HG03095 (cell line): ENCODE measurements around the gene P2RY2.

Experiments used
- ATAC-seq: cut with Tn5 transposase; IDR thresholded peaks from one replicate; pipeline ENCODE4 v1.9.1; 2021; ENCODE audit warnings: moderate library complexity; ENCODE audit not compliant: unreplicated experiment

The P2RY2 gene

DNA sequence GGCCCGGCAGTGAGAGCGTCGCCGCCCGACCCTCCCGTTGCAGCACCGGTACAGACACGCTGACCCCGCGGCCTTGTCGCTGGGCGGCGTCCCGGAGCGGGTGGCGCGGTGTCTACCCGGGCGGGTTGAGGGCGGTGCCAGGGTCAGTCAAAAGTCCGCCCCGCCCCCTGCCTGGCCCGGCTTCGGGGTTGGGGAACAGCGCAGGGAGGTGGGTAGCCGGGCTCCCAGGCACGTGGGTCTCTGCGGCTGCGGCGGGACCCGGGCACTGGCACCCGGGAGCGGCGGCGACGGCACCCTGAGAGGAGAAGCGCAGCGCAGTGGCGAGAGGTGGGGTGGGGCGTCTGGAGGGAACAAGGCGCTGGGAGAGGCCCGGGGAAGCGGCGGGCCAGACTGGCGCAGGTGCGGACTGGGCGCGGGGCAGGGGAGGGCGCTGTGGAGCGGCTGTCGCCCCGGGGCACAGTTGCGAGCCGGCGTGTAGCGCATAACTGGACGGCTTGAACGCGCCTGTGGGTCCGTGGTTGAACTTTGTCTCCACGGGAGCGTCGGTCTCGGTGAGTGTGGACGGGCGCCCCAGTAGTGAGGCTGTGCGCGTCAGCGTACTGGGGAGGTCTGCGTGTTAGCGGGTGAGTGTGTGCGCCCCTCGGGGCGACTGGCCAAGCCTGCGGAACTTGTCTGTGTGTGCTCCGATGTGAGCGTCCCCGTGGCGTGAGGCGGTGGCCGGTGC, at the start of gene P2RY2:
Gene P2RY2, plus strand, starts transcription at position 176 of the 724 bp plus-strand sequence. CDS start 15,879 bp downstream, outside the sequence.
- ATAC-seq, result no peak

DNA sequence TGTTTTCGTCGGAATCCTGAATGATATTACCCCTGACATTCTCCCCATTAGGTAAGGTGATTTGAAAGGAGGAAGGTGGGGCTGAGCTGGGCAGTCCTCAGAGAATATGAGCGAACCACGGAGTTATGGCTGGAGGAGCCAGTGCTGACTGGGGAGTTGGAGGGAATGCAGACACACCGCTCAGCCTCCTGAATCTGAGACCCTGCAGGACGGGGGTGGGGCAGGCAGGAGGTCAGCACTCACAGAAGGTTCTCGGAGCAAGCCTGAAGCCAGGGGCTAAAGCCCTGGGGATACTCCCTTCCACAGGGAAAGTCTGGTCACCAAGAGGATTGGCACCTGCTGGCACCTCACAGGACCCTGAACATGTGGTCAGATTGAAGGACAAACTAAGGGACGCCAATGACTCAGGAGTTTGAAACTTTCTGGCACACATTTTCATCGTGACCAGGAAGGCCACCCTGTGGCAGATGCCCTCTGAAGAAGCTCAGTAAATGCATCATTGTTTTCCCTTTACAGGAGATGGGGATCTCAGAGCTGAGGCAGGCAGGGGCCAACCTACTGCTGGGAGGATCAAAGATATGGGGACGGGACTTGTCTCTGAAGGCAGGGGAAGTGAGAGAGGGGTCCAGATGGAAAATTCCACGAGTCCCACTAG, 49.0 kb upstream of the P2RY2 start:
- ATAC-seq, result no peak

DNA sequence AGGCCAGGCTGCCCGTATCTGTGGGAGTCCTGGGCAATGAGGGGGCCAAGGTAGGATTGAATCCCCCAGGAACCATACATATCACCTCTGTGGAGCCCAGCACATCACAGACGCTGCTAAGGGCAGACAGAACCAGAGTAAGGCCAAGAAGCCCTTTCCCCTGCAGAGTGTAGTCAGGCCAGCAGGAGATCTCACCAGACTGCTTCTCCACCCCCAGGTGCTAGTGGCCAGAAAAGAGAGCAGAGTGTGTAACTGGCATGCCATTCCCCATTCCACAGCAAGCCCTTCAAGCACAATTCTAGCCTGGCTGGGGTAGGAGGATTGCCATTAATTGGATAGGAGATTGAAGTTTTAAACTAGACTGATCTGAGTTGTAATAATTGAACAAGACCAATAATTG, 47.9 kb upstream of the P2RY2 start:
- no peak for ATAC-seq

DNA sequence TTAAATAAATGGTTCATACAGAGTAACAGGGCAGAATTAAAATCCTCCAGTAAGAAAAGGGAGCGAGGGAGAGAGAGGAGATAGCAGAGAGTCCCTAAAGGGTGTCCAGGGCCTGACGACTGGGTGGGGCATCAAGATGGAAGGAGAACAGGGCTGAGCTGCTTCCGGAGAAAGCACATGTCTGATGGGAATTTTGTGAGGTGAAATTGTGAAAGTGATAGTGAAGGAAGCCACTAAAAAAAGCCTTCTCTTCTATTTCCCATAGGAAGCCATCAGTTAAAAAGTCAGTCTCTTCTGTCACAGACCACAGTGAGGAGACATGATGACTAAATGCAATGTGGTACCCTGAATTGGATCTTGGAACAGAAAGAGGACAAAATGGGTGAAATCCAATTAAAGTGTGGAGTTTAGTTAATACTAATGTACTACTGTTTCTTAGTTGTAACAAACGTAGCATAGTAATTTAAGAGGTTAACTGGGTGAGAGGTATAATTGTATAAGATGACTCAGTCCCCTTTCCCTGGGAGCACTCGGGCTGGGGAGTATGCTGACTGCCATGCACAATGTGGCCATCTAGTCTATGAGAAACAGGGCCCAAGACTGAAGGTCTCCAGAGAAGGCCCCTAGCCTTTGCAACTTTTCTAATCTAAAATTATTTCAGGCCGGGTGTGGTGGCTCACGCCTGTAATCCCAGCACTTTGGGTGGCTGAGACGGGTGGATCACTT, 46.5 kb upstream of the P2RY2 start:
- ATAC-seq, result no peak

DNA sequence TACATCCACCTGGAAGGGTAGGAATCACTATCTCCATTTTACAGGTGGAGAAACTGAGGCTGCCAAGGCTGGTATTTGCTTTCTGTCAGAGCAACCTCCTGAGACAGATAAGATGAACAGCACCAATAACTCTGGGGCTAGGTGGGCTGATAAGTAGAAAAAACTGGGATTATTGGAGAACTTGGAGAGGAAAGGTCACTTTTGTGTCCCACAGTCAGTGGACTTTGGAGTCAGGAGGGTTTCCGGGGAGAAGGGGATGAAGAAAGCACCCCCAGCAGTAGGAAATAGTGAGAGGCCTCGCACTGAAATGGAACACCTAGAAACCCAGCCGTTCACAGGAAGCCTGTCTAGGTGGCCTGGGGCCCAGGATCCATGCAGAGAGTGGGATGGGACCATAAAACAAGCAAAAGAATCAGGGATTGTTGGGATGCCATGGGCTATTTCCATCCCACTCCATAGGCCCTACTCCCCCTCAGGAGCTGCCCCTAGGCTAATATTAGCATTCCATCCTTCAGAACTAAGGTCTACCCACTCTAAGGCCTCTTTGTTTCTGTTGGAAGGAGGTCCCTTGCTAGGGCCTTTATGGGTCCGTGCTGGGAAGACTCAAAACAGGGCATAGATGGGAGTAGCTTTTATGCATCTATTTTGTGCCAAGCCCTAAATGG, 45.0 kb upstream of the P2RY2 start:
- ATAC-seq, result no peak

DNA sequence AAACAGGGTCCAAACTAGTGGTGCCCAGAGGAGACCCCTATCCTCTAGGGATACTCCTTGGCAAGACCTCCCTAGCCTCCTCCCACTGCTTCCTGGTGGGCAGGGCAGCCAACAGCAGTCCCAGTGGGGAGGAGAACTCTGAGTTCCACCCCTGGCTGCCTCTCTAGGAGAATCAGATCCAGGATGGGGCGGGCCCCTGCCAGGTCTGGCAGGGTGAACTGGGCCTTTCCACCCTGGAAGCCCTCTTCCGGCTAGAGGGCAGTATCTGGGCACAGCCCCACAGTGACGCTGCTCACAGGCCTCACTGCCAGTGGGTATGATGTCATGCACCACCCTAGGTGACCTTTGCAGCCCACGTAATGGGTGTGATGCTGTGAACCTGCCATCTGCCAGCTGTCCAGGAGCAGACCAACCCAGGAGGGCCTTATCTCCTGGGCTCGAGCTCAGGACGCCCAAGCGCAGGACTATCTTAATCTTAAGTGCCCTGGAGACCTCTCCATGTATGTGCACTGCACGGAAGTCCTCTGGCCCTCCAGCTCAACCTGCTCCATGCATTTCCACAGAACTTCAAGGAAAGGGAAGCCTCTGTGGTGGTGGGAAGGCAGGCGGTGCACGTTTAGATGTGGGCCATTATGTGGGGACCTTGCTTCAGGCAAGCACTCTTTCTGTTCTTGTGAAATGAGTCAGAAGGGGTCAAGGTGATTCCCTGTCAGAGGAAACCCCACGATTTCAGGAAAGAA, 44.2 kb upstream of the P2RY2 start:
- no peak for ATAC-seq

DNA sequence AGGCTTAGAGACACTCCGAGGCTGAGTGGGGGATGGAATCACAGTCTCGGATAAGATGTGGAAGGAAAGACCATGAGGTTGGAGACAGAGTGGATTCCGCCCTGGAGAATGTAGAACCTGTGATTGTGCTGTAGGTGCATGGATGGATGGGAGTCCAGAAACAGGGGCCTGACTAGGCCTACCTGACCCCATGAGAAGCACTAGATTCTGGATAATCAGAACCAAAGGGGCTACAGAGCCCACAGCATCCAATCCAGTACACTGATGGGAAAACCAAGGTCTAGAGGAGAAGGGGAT, 43.6 kb upstream of the P2RY2 start:
- ATAC-seq, result no peak

DNA sequence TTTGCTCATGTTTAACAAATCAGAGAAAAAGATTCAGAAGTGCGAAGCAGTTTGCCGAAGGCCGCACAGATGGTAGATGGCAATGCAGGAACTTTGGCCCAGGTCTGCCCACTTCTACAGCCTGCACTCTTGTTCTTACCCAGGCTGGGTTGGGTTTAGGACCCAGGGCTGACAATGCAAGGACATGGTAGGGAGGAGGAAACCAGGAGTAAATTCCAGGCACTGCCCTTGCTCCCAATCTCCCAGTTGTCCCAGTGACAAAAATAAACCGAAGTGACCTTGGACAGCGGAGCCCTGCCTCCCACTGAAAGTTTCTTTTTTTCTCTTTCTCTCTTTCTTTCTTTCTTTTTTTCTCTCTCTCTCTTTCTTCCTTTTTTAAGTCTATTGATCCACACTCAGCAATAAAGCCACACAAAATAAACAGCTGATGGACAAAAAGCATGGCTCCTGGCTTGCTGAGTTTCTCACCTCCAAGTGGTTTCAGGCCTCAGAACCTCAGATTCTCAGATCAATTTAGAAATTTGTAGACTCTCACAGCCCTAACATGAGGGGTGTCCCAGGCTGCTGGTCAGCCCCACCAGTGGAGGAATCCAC, 42.4 kb upstream of the P2RY2 start:
- no peak for ATAC-seq

DNA sequence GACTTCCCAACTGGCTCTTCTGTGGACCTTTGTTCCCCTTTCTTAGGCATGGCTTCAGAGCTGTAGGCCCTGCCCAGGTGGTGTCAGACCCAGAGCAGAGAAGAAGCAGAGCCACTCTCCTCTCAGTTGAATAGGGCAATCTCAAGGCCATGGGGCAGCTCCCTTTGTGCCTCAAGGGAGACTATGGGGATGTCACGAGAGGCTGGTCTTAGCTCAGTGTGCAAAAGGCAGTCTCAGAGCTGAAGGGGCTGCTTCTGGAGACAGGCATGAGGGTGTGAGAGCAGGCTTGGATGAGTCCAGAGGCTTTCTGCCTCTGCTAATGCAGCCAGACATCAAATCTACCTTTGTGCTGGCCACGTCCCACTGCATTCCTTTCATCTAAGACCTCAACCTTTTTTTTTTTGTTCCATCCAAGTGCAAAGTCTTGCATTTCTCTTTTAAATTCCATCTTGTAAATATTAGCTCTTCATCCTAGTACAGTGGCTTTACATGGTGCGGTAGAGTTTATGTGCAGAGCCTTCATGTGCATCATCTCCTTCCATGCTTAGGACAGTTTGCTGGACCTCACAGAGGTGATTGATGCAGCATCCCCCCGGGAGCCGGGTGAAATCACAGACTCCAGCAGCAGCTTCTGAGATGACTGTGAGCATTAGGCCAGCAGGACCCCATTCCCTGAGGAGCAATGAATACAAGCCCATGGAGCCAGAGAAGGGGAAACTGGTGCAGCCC, 41.8 kb upstream of the P2RY2 start:
- no peak for ATAC-seq

DNA sequence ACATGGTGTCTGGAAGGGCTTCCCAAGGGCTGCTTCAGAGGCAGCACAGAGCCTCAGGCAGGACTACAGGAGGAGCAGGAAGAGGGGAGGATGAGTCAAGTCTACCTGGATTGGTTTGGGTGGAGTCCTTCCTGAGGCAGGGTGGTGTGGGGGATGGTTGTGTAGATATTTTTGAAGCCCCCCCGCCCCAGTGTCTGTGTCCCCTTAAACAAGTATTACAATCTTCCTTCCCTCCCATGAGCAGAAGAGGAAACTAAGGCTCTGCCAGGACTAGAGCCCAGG, 41.3 kb upstream of the P2RY2 start:
- ATAC-seq, result no peak

DNA sequence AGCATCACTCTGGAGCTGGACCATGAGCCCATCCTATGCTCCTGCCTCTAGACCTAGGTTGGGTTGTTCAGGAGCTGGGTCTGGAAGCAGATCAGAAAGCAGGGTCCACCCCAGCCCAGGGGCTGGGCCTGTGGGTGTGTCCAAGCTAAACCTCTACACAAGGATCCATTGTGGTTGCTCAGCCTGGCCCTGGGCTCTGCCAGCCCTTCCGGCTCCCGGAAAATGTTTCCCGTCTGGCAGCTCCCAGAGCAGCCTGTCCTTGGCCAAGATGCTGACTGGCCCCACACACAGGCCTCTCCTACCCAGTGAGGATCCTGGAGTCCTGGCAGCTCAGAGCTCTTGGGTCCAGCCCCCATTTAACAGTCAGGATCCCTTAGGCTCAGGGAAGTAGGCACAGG, 40.7 kb upstream of the P2RY2 start:
- no peak for ATAC-seq

DNA sequence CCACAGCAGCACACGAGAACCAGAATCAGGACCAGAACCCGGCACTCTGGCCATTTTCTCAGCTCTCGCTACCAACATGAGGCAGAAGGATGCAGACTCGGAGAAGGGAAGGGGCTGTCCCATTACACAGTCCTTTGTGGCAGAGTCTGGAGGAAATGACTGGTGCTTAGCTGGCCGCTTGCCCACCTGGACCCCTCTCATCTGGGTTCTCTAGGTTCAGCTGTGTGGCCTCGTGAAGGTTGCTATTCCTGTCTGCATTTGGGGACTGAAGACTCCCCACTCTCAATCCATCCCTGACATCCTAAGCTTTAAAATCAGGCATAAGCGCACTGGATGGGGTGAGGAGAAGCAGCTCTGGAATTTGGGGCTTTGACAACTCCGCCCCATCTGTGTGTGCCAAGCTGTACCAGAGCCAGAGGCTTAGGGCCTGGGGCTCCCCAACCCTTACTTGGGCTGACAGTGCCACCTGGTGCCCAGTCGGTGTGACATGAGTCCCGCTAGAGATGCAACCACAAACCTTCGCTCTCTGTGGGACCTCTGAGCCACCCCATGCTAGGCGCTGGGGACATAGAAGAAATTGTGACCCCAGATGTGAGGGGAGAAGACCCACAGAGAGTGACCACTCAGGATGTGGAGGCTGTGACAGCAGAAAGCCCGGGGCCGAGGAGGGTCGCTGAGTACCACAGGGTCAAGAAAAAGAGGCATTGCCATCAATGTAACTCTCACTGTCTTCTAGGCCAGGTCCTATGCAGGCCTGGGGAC, 40.1 kb upstream of the P2RY2 start:
- ATAC-seq, result peak; percentile 47

DNA sequence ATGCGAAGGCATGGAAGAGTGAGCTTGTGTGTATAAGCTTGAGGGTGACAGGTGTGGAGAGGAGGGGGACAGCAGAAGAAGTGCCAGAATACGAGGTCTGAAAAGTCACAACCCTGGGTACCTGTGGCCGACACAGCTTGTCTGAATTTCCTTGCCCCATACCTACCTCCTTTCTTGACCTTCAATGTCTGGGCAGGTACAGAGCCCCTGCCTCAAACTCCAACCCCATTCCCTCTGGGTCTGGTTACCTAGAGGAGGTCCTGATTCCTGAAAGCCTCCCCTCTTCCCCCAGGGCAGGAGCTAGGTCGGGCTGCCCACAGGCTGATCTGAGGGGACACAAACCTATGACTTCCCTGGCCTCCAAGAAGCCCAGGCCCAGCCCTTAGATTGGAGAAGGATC, 39.4 kb upstream of the P2RY2 start:
- ATAC-seq, result no peak

DNA sequence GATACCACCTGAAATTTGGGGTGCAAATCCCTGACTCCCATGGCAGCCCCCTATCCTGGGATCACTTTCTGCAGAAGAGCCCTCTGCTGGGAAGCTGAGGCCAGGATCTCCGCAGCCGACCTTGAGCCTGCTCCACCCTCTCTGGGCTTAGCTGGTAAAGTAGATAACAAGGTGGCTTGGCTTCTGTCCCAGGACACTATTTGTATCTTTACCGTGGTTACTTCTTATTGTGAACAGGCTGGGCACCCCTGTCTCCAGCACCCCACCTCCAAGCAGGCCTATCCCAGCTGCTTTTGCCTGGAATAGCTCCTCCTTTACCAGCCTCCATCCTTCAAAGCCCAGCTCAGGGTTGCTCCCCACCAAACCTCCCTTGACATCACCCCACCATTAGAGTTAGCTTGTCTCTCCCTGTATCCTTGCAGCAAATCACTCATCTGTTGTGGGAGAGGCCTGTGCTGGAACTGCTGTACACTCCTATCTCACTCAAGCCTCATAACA, 35.2 kb upstream of the P2RY2 start:
- no peak for ATAC-seq

DNA sequence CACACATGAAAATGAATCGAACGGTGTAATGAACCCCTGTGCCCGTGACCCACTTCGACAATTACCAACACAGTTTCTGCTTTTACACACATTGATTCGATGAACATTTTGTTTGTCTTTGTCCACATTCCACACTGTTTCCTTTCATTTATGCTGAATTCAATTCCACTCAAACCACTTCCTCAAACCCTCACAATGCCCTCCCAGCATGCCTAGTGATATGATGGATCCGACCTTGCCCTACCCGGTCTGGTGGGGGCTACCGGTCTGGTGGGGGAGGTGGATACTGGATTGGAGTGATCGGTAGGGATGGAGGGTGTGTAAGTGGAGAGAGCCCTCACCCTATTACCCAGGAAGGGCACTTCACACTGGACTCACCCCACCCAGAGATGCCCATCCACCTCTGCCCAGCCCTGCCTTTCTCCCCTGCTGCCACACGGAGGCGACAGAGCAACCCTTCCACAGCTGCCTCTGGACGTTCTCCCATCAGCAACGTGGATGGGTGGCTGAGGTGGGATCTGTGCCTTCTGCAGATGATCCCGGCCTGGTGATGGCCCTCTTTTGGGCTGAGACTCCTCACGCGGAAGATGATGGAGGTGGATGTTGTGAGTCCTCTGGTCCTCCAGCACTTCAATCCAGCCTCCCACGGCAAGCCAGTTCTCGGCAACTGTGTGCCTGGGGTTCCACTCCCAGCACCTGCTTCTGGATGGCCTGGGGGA, 33.0 kb upstream of the P2RY2 start:
- no peak for ATAC-seq

DNA sequence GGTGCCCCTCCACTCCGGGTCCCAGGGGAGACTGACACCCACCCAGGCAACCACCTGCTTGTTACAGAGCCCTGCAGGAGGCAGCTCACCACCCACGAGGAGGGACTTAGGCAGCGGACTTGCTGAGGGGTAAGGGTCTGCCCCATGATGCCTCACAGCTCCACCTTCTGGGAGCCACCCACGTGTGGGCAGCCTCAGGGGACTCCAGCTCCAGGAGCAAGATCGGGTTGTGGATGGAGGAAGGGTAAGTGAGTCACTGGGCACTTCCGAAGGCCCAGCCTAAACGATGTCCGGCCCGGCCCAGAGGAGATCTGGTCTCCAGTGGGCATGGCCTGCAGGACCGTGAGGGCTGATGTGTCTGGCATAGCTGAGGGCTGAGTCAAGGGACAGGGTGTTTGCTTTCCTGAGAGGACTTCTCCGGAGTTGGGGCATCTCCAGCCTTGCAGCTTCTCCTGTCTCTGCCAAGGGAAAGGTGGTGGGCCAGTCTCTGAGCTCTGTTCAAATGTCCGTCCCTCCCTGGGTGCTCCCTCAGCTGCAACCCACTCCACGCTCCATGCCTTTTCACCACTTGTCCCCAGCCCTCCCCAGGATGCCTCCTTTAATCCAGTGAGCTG, 32.3 kb upstream of the P2RY2 start:
- ATAC-seq, result no peak

DNA sequence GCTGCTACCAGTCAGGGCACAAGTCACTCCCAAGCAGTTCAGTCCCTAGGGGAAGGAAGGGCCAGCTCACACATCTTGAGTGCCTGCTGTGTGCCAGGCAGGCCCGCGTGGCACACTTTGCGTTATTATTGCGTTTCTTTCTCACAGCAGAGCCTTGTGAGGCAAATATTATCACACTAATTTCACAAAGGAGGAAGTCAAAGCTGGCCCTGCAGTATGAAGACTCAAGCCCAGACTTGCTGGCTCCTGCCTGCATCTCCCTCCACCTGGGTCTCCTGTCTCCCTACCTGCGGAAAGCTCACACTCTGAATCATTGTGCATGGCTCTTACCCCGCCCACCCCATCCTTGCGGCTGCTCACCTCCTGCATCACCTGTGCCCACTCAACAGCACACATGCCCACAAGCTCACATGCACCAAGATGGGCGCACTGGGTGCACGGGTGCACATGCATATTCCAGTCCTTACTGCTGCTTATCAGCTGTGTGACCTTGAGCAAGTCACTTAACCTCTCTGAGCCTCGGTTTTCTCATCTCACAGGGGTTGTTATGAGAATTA, 31.7 kb upstream of the P2RY2 start:
- ATAC-seq, result no peak

DNA sequence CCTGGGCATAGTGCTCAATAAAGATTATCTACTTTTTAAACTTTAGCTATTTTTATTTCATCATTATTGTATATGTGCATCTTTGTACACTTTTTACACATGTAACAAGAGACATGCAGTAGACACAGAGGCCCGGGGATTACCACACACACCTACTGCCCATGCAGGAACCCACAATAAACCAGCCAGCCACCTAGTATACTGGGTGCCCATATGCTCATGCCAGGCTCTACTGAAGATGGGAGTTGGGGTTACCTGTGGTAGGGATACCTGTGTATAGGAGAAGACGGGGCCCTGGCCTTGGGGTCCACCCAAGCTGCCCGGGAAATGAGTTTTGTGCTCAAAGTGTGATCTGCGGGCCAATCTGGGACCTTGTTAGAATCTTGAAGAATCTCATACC, 31.2 kb upstream of the P2RY2 start:
- no peak for ATAC-seq
